Activated naive CD8-positive, alpha-beta T cell treated with anti-CD3 and anti-CD28 coated beads for 36 hours (primary cell): ENCODE measurements around the gene PRDM16. TPM values are rescaled to one million over a fixed set of nuclear protein-coding genes. Genes with fewer than 3 reads are reported as not detected.

Experiments used
- DNase-seq: peaks from one replicate; pipeline ENCODE4 v3.0.0; 2021
- H3K27ac Mint-ChIP-seq: one replicate; pipeline ENCODE4 v1.8.0; 2022; ENCODE audit warnings: mild to moderate bottlenecking, moderate library complexity, mixed read lengths
- H3K27me3 Mint-ChIP-seq: one replicate; pipeline ENCODE4 v1.8.0; 2022; ENCODE audit warnings: mild to moderate bottlenecking, mixed read lengths
- H3K36me3 Mint-ChIP-seq: one replicate; pipeline ENCODE4 v1.8.0; 2021; ENCODE audit warnings: mild to moderate bottlenecking, mixed read lengths
- H3K4me1 Mint-ChIP-seq: one replicate; pipeline ENCODE4 v1.8.0; 2021; ENCODE audit warnings: mixed read lengths
- H3K4me3 Mint-ChIP-seq: one replicate; pipeline ENCODE4 v1.8.0; 2022; ENCODE audit warnings: mild to moderate bottlenecking, moderate library complexity, mixed read lengths
- H3K9me3 Mint-ChIP-seq: one replicate; pipeline ENCODE4 v1.8.0; 2022; ENCODE audit warnings: mixed read lengths
- total RNA-seq, 2 experiments: library from RNA; stranded (reverse); gene quantifications; one replicate each; pipeline ENCODE4 v1.2.3, GENCODE V29; 2021

Gene PRDM16
- total RNA-seq, 2 experiments from 2014 or later, result 0.06 to 0.12 TPM

DNA sequence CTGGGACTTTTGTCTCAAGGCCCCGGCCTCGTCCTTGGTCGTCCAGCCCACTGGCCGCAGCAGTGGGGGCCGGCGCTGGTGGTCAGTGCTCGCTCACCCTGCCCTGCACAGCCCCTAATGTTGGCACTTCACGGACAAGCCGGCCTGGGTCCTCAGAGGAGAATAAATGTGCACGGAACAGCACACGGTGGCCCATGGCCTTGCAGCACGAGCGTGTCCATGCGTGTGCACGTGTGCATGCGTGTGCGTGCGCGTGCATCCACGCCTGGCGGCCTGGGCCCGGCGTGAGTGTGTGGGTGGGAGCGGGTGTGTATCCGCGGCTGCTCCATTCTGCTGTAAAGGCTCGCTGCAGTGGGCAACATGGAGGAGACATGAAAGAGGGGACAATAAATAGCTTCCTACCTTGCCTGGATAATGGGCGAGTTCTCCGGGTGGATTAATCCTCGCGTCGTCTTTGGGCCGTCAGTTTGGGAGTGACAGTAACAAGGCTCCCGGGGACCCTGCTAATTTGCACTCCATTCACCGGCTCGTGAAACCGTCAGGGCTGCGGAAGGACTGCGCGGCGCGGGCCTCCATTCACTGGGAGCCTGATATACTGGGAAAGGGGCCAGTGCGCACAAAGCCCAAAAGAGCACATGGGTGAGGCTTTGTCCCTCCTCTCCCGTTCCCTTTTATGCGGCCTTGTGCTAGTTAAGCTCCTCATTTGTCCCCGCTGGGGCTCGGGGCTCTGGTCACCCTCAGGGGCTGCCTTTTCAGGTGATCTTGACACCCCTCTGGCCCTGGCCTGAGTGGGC, 142.8 kb downstream of the PRDM16 start:
- H3K4me3 Mint-ChIP-seq, result no peak overlapping the region
- H3K36me3 Mint-ChIP-seq, result no peaks in the 10 kb centered on the region
- H3K27ac Mint-ChIP-seq, result no peak overlapping the region
- DNase-seq, result no peak
- H3K4me1 Mint-ChIP-seq, result no peaks in the 10 kb centered on the region
- H3K9me3 Mint-ChIP-seq, result no peaks in the 10 kb centered on the region
- no peaks in the 10 kb centered on the region for H3K27me3 Mint-ChIP-seq

DNA sequence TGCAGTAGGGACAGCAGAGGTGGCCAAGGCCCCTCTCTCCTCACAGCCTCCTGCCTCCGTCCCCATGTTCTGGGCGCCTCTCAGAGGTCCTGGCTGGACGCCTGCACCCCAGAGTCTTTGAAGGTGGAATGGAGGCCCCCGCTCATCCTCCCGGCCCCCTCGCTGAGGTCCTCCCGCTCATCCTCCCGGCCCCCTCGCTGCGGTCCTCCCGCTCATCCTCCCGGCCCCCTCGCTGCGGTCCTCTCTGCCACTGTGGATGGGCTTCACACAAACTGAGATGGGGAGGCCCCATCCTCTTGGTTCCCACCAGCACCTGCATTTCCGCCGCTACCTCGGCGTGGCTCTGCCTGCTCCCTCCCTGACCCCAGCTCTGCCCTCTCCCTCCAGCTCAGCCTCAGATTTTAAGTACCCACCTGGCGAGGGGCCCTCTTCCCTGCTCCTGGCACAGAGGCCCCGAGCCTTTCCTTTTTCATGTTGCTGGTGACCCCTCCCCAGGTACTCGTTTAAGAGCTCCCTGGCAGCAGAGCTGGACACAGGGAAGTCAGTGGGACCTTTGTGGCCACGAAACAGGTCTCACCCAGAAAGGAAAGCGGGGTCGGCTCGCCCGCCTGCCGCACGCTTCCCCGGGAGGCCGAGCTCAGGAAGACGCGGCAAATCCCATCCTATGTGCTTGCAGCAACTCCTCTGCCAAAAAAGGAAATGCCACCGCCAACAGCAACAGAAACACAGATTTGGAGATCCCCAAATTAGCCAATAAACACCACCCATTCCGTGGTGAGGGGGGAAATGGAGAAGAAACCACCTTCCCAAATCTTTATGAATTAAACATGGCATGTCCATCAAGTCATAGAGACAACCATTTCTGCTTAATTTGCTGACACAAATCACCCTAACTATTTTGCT, 143.7 kb downstream of the PRDM16 start:
- no peaks in the 10 kb centered on the region for H3K9me3 Mint-ChIP-seq
- H3K27me3 Mint-ChIP-seq, result peaks cover 1% of the 10 kb centered on the region
- no peaks in the 10 kb centered on the region for H3K4me1 Mint-ChIP-seq

DNA sequence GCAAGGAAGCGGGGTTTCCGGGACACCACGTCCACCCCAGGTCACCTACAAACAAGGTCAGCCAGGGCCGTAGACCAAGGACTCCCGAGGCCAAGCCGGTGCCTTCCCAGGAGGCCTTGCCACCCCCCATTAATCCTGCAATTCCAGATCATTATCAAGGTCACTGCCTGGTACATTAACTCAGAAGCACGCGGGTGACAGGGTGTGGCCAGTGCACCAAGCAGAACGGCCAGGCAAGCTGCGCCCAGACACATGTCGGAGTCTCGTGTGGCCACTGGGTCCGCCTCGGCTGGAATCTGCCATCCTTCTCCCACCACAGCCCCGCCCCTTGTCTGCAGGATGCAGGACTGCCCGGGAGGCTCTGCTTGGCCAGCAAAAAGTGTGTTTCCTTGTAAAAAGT, 144.7 kb downstream of the PRDM16 start:
- Mint-ChIP-seq H3K27me3 (peaks cover 3% of the 10 kb centered on the region), H3K27ac (no peak overlapping the region), H3K4me1 (no peaks in the 10 kb centered on the region), H3K9me3 (no peaks in the 10 kb centered on the region), H3K4me3 (no peak overlapping the region), H3K36me3 (no peaks in the 10 kb centered on the region)
- no peak for DNase-seq

More for the DNA sequence above, 143.7 kb downstream of the PRDM16 start:
- Mint-ChIP-seq H3K27ac (no peak overlapping the region), H3K36me3 (no peaks in the 10 kb centered on the region), H3K4me3 (no peak overlapping the region)
- DNase-seq, result no peak

DNA sequence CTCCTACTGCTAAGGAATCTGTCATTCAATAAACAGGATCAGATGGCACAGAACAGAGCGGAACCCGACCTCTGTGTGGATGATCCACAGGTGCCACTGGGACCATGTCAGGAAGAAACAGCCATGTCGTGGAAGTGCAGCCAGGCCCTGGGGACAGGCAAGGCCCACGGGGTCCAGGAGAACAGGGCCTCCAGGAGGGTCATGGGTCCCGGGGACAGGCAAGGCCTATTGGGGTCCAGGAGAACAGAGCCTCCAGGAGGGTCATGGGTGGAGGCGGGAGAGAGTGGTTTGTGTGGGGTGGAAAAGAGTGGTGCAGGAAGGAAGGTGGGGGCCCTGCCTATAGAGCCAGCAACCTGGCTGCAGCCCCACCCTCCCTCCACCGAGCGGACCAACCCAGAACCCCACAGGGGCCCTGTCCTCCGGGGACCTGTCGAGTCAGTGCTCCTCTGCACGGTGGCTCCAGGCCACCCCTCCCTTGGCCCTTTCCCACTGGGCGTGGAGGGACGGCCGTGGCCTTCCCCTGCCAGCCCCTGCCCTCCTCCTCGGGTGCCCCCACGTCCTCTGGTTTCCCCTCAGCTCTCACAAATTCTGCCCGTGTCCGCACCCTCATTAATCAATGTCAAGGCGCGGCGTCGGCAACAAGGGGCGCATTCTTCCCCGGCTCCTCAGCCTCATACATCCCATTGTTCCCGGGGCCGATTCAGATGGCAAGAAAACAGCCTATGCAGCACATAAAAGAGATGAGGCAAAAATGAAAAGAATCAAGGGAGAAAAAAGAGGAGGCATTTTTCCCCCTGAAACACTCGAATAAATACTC, 146.4 kb downstream of the PRDM16 start:
- H3K27ac Mint-ChIP-seq, result no peak overlapping the region
- DNase-seq, result no peak
- H3K27me3 Mint-ChIP-seq, result peaks cover 3% of the 10 kb centered on the region
- no peak overlapping the region for H3K4me3 Mint-ChIP-seq
- no peaks in the 10 kb centered on the region for H3K9me3 Mint-ChIP-seq
- no peaks in the 10 kb centered on the region for H3K36me3 Mint-ChIP-seq
- no peaks in the 10 kb centered on the region for H3K4me1 Mint-ChIP-seq

DNA sequence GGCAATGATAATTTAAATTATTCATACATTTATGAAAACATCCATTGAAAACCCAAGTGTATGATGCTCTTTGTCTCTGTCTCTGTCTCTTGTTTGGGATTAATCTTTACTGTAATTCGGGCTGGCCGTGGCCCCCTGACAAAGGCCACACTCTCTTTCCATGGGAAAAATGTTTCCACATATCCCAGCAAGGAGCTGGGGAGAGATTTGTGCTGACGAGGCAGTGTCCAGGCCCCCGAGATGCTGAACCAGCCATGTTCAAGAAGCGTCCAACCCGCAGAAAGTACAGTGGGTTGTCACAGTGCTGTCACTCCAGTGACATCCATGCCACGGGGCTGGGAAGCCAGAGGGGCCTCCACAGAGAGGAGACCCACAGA, 147.0 kb downstream of the PRDM16 start:
- peaks cover 3% of the 10 kb centered on the region for H3K27me3 Mint-ChIP-seq
- DNase-seq, result no peak
- no peak overlapping the region for H3K4me3 Mint-ChIP-seq
- no peak overlapping the region for H3K27ac Mint-ChIP-seq
- no peaks in the 10 kb centered on the region for H3K4me1 Mint-ChIP-seq
- no peaks in the 10 kb centered on the region for H3K9me3 Mint-ChIP-seq
- no peaks in the 10 kb centered on the region for H3K36me3 Mint-ChIP-seq

DNA sequence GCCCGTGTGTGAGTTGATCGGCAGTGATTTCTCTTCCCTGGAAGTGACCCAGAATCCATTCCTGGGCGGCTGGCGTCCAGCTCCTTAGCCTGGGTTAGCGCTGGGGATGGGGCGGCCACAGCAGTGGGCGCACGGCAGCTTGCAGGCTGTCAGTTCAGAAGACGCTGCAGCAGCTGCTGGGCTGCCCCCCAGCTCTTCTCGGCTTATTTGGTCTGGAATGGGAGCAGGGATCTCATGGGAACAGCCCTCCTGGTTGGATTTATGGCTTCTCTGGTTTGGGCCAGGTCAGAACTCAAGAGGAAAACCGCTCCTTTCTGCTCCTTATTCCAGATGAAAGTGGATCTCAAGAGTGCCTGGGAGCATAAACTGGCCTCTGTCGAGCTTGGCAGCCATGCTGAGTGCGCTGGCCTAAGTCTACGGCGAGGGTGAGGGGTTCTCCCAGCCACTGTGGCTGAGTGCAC, 148.2 kb downstream of the PRDM16 start:
- DNase-seq, result no peak
- Mint-ChIP-seq H3K9me3 (no peaks in the 10 kb centered on the region), H3K4me3 (no peak overlapping the region), H3K27ac (no peak overlapping the region), H3K27me3 (peaks cover 3% of the 10 kb centered on the region), H3K4me1 (no peaks in the 10 kb centered on the region), H3K36me3 (no peaks in the 10 kb centered on the region)

DNA sequence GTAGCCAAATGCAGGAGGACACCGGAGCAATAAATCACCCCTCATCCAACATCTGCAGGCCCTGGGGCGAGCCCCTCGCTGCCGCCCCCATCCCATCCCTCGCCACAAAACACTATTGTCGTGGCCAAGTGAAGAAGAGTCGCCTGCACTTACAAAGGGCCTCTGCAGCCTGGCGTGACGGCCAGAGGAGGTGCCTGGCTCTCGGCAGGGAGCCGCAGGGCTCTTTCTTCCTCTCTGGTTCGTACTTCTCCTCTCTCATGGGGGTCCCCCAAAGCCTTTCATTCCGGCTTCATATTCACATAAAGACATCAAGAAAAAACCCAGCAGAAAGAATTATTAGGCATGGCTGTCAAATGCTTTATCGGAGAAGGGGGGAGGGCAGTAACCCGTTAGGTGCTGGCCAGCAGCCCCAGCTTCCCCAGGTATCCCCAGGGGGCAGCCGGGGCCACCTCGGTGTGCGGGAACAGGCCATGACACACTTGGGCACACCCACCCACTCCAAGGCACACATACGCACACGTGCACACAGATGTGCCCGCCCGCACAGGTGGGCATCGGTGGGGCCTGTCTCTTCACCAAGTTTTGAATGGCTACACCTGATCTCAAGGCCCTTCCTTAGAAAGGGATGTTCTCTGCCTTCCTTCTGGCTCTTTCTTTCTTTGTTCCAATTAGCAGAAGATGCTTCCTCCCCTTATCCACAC, 149.1 kb downstream of the PRDM16 start:
- Mint-ChIP-seq H3K4me1 (no peaks in the 10 kb centered on the region), H3K9me3 (no peaks in the 10 kb centered on the region), H3K27ac (no peak overlapping the region), H3K36me3 (no peaks in the 10 kb centered on the region), H3K27me3 (peaks cover 3% of the 10 kb centered on the region), H3K4me3 (no peak overlapping the region)
- DNase-seq, result no peak

DNA sequence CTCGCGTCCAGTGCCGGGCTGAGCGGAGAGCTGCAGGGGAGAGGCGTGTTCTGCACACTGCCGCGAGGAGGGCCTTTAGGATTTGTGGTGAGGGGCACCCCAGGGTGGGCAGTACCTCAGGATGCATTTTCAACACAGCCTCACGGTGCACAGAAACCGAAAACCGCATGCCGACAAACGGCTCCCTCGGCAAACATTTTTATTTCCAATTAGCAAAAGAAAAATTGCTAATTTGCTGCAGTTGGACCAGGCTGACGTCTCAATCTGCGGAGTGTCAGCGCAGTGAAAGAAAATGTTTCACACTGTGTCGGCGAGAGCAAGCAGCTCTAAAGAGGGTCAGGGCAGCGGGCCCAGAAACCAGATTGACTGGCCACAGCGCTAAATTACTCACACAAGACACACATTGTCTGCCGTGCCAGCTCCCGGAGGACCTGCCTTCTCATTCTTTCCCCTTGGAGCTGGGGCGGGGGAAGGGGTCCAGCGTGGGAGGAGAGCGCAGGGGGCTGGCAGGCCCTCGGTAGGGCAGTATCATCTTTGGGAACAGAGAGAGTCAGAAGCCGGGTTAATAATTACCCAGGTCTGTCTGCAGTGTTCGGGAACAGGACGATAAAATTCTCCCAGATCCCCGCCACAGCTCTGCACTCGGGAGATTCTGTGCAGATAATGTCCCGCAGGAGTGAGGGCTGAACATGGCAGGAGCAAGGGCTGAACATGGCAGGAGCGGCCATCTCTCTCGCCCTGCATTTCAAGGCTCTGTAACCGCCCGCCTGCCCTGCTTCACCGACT, 150.2 kb downstream of the PRDM16 start:
- H3K4me3 Mint-ChIP-seq, result no peak overlapping the region
- H3K27ac Mint-ChIP-seq, result no peak overlapping the region
- H3K4me1 Mint-ChIP-seq, result no peaks in the 10 kb centered on the region
- no peak for DNase-seq
- H3K9me3 Mint-ChIP-seq, result no peaks in the 10 kb centered on the region
- peaks cover 3% of the 10 kb centered on the region for H3K27me3 Mint-ChIP-seq
- no peaks in the 10 kb centered on the region for H3K36me3 Mint-ChIP-seq

DNA sequence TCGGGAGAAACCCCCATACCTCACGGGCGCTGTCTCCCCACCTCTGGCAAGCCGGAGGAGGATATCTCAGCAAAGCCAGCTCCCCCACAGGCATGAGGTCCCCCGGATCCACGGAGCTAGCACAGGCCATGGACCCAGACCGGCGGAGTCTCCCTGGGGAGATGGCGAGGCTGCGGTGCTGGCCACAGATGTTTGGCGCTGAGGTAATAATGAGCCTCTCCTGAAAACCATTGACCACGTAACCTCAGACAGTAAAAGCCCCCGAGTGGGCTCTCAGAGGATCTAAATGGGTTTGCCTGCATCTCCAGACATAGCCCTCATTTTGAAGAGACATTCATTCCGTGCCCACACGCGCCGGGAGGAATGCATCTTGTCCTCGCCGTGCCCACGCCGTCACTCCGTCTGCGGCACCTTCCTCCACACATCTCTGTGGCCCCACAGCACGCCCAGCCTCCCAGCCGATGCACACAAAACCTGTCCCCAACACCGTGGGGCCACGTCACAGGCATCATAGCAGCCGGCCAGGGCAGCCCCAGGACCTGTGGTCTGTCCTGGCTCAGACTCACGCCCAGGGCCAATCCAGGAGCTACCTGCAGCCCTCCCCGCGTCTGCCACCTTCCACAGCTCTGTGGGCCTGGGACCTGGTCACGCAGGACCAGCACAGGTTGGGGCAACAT, 150.9 kb downstream of the PRDM16 start:
- Mint-ChIP-seq H3K27me3 (peaks cover 3% of the 10 kb centered on the region), H3K9me3 (no peaks in the 10 kb centered on the region), H3K27ac (no peak overlapping the region), H3K4me3 (no peak overlapping the region), H3K36me3 (no peaks in the 10 kb centered on the region), H3K4me1 (no peaks in the 10 kb centered on the region)
- DNase-seq, result no peak

DNA sequence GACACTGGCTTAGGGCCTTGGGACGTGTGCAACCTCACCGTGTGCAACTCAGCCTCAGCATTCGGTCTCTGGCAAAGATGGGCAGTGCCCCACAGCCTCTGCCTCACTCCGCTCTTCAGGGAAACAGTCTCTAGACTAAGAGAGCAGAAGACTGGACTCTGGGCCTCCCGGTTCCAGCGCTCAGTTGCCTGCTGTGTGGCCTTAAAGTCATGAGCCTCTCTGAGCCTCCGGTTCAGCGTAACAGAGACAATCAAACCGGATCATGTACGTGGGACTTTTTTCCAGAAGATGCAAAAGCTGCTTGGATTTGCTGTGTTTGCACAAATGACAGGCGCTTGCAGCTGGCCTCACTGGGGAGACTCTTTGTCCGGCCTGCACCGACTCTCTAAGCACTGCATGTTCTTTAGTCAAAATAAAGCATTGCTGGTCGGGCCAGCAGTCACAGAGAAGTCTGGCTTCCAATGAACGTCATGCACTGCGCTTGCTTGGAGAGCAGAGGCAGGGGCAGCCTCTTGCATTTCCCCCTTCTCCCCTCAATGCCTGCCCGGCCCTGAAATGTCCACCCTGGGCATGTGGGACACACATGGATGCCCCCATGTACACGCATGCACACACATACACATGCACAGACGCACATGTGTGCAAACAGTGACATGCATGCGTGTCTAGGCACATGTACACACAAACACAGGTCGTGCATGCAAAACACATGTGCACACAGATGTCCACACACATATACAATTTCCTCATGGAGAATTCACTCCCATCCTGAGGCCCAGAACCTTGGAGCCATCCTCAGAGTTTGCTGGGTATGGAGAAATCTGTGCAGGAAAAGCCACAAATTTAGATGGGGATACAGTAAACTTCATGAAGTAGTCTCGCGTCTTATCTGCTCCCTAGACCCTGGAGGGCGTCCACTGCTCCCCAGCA, 152.4 kb downstream of the PRDM16 start:
- no peaks in the 10 kb centered on the region for H3K36me3 Mint-ChIP-seq
- H3K27me3 Mint-ChIP-seq, result peaks cover 3% of the 10 kb centered on the region
- no peaks in the 10 kb centered on the region for H3K9me3 Mint-ChIP-seq
- no peak overlapping the region for H3K27ac Mint-ChIP-seq
- H3K4me1 Mint-ChIP-seq, result no peaks in the 10 kb centered on the region
- DNase-seq, result no peak
- H3K4me3 Mint-ChIP-seq, result no peak overlapping the region

DNA sequence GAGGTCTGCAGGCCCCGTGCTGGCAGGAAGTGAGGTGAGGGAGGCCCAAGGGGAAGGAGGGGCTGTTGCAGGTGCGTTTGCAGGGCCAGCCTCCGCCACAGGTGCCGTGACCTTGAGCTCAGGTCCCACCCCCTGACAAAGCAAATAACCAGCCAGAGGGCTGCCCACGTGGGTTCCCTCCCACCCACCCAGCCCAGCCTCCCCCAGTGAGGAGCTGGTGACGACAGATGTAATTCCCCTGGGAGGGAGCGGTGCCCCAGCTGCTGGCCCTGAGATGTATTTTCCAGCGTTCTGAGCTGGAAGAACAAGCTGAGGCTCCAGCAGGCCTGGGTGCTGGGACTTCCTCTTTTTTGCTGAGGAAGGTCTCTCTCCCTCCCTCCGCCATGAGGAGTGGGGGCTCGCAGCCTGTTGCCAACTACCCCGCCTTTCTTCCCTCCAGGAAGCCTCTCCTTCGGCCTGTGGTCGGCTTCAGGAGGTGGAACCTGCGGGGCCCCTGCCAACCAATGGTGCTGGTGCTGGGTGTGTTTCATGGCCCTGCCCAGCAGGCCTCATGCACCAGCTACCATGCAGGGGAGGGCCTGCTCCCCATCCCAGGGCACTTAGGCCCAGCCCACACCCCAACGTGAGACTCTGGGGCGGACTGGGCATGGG, 153.2 kb downstream of the PRDM16 start:
- Mint-ChIP-seq H3K9me3 (no peaks in the 10 kb centered on the region), H3K4me3 (no peak overlapping the region), H3K4me1 (no peaks in the 10 kb centered on the region), H3K27ac (no peak overlapping the region), H3K27me3 (peaks cover 3% of the 10 kb centered on the region), H3K36me3 (no peaks in the 10 kb centered on the region)
- DNase-seq, result no peak

DNA sequence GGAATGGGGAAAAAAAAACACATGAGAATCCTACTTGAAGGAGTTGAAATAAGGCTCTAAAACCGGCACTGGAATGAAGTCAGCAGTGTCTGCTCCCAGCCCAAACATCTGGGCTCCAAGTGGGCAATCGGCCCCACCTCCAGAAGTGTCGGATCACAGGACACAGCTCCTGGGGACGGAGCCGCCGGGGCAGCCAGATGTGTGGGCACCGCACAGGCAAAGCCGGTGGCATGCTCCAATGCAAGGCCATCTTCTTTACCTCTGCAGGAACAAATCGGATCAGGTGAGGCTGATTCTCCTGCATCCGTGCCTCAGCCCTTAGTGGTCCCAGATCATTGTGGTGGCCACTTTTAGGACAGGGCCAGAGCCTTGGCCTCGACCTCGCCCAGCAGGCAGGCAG, 156.7 kb downstream of the PRDM16 start:
- no peaks in the 10 kb centered on the region for H3K4me1 Mint-ChIP-seq
- DNase-seq, result no peak
- H3K4me3 Mint-ChIP-seq, result no peak overlapping the region
- no peaks in the 10 kb centered on the region for H3K27me3 Mint-ChIP-seq
- no peaks in the 10 kb centered on the region for H3K9me3 Mint-ChIP-seq
- H3K36me3 Mint-ChIP-seq, result no peaks in the 10 kb centered on the region
- no peak overlapping the region for H3K27ac Mint-ChIP-seq
